Measurements from ENCODE around the gene TENM4. TPM values are rescaled to one million over a fixed set of nuclear protein-coding genes. Genes with fewer than 3 reads are reported as not detected.

The TENM4 gene
- total RNA-seq, 2 experiments from 2014 or later = not detected

DNA sequence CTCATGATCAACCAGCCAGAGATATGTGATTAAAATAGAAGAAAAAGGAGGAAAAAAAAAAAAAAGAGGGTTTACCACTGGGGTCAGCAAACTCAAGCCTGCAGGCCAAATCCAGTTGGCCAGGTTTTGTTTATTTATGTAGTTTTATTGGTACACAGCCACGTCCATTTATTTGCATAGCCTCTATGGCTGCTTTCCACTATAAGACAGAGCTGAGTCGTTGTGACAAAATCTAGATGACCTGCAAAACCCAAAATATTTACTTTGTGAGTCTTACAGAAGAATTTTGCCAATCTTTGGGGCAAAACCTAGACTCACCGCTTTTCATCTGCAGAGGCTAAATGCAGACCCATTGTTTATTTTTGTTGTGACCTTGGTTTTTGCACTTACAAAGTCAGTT, 87.1 kb downstream of the TENM4 start:
- no peak for DNase-seq (ENCODE audit: low spot score)
- no TSS peak for BruUV-seq (replicated peaks)
- intact Hi-C loops (cut with micrococcal nuclease; ENCODE audit: unreplicated experiment) = no loop called here
- CTCF ChIA-PET (ENCODE audit: unreplicated experiment) = no interaction called here
- POLR2A ChIA-PET = interaction anchor here (0.7 kb wide), 1 partner anchor 1118 kb away, joined by 3 read pairs; no protein-coding TSS in a partner anchor
- Histone ChIP-seq H3K79me2 (ENCODE audit: insufficient read depth, low read depth, low read length) (no peaks in the 10 kb centered on the region), H3K27ac (ENCODE audit: low read depth, low read length, poor library complexity, severe bottlenecking) (no peak overlapping the region), H3K9me3 (ENCODE audit: low read length) (no peaks in the 10 kb centered on the region), H3K36me3 (ENCODE audit: insufficient read depth, low read length) (no peaks in the 10 kb centered on the region), H3K9me2 (ENCODE audit: insufficient read depth, low read length) (no peaks in the 10 kb centered on the region), H3K4me2 (ENCODE audit: low read length) (no peak overlapping the region), H3K4me3 (ENCODE audit: low read depth, low read length, poor library complexity, severe bottlenecking) (no peak overlapping the region), H2AFZ (ENCODE audit: low read length) (no peak overlapping the region), H4K20me1 (ENCODE audit: insufficient read depth, low read length) (no peaks in the 10 kb centered on the region), H3K4me1 (ENCODE audit: insufficient read depth, low read length, poor library complexity, severe bottlenecking) (no peaks in the 10 kb centered on the region)
- no peak for TF ChIP-seq EZH2phosphoT487 (IDR thresholded peaks at IDR 0.05; ENCODE audit: borderline replicate concordance, low read depth, low read length)
- TF ChIP-seq, protein P1, sequence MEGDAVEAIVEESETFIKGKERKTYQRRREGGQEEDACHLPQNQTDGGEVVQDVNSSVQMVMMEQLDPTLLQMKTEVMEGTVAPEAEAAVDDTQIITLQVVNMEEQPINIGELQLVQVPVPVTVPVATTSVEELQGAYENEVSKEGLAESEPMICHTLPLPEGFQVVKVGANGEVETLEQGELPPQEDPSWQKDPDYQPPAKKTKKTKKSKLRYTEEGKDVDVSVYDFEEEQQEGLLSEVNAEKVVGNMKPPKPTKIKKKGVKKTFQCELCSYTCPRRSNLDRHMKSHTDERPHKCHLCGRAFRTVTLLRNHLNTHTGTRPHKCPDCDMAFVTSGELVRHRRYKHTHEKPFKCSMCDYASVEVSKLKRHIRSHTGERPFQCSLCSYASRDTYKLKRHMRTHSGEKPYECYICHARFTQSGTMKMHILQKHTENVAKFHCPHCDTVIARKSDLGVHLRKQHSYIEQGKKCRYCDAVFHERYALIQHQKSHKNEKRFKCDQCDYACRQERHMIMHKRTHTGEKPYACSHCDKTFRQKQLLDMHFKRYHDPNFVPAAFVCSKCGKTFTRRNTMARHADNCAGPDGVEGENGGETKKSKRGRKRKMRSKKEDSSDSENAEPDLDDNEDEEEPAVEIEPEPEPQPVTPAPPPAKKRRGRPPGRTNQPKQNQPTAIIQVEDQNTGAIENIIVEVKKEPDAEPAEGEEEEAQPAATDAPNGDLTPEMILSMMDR (conservative IDR thresholded peaks at IDR 0.05; ENCODE audit: low read length) = no peak

DNA sequence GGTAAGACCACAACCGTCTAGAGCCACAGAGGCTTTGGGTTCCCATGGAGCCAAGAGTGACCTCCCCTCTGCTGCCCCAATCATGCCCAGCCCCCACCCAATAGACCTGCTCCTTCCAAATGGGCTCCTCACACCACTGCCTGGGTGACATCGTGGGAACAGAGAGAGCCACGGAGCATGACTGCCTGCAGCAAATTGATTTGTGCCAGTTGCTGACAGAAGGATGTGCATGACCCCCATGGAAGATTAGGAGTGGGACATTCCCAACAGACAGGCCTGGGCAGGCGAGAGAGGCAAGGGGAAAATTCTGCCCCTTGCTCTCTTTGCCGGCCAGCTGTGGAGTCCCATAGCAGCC, 88.5 kb downstream of the TENM4 start:
- DNase-seq (ENCODE audit: low spot score) = no peak
- Histone ChIP-seq H3K27ac (ENCODE audit: low read depth, low read length, poor library complexity, severe bottlenecking) (no peak overlapping the region), H3K79me2 (ENCODE audit: insufficient read depth, low read depth, low read length) (no peaks in the 10 kb centered on the region), H3K4me1 (ENCODE audit: insufficient read depth, low read length, poor library complexity, severe bottlenecking) (no peaks in the 10 kb centered on the region), H3K4me2 (ENCODE audit: low read length) (no peak overlapping the region), H3K36me3 (ENCODE audit: insufficient read depth, low read length) (no peaks in the 10 kb centered on the region), H3K9me2 (ENCODE audit: insufficient read depth, low read length) (no peaks in the 10 kb centered on the region), H3K4me3 (ENCODE audit: low read depth, low read length, poor library complexity, severe bottlenecking) (no peak overlapping the region), H2AFZ (ENCODE audit: low read length) (no peak overlapping the region), H3K9me3 (ENCODE audit: low read length) (no peaks in the 10 kb centered on the region), H4K20me1 (ENCODE audit: insufficient read depth, low read length) (no peaks in the 10 kb centered on the region)
- BruUV-seq (replicated peaks) = no TSS peak
- intact Hi-C loops (cut with micrococcal nuclease; ENCODE audit: unreplicated experiment) = no loop called here
- TF ChIP-seq EZH2phosphoT487 (IDR thresholded peaks at IDR 0.05; ENCODE audit: borderline replicate concordance, low read depth, low read length) = no peak
- TF ChIP-seq, protein P1 (conservative IDR thresholded peaks at IDR 0.05; ENCODE audit: low read length) = no peak
- ChIA-PET POLR2A (no interaction called here), CTCF (ENCODE audit: unreplicated experiment) (no interaction called here)

DNA sequence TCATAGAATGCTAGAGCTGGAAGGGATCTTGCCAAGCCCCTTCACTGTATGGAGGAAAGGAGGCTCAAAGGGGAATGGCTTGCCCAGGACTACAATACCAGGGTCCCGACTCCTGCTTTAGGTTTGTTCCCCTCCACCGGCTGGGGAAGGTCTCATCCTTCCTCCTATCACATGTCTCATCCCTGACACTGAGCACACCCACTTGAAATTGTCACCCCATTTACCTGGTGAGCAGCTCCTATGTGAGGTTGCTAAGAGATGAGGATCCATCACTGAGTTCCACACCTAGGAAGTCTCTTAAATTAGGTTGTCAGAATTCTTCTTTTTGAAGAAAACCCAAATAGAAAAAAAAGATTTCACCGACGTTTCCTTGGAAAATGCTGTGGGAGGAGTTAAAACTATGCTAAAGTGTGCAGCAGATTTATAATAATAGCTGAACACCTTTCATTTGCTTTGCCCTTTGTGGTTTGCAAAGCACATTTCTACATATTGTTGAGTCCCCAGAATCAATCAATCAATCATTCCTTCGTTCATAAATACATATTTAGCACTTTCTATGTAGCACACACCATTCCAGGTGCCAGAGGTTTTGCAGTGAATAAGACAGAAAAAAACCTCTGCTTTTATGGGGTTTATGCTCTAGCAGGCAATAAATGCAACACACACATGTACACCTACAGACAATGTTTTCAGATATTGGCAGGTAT, 91.7 kb downstream of the TENM4 start:
- no TSS peak for BruUV-seq (replicated peaks)
- CTCF ChIA-PET (ENCODE audit: unreplicated experiment) = no interaction called here

More for the DNA sequence above, 91.7 kb downstream of the TENM4 start:
- Histone ChIP-seq H2AFZ (ENCODE audit: low read length) (no peak overlapping the region), H3K79me2 (ENCODE audit: insufficient read depth, low read depth, low read length) (no peaks in the 10 kb centered on the region), H4K20me1 (ENCODE audit: insufficient read depth, low read length) (no peaks in the 10 kb centered on the region), H3K9me3 (ENCODE audit: low read length) (no peaks in the 10 kb centered on the region), H3K36me3 (ENCODE audit: insufficient read depth, low read length) (no peaks in the 10 kb centered on the region), H3K27ac (ENCODE audit: low read depth, low read length, poor library complexity, severe bottlenecking) (no peak overlapping the region), H3K4me2 (ENCODE audit: low read length) (no peak overlapping the region), H3K4me1 (ENCODE audit: insufficient read depth, low read length, poor library complexity, severe bottlenecking) (no peaks in the 10 kb centered on the region), H3K4me3 (ENCODE audit: low read depth, low read length, poor library complexity, severe bottlenecking) (no peak overlapping the region), H3K9me2 (ENCODE audit: insufficient read depth, low read length) (no peaks in the 10 kb centered on the region)
- TF ChIP-seq, protein P1 (conservative IDR thresholded peaks at IDR 0.05; ENCODE audit: low read length) = no peak
- no peak for TF ChIP-seq EZH2phosphoT487 (IDR thresholded peaks at IDR 0.05; ENCODE audit: borderline replicate concordance, low read depth, low read length)
- no peak for DNase-seq (ENCODE audit: low spot score)
- intact Hi-C loops (cut with micrococcal nuclease; ENCODE audit: unreplicated experiment) = no loop called here
- POLR2A ChIA-PET = no interaction called here
